Stimulated activated naive CD8-positive, alpha-beta T cell treated with anti-CD3 and anti-CD28 coated beads, Interleukin-15, Interleukin-2, amounts not matched to agents 100 ng/mL and 50 ng/mL, for 24 hours (primary cell): Measurements from ENCODE around the gene ERCC6L2.

Source experiments
- H3K27ac Mint-ChIP-seq: one replicate; pipeline ENCODE4 v1.8.0; 2021; ENCODE audit warnings: mild to moderate bottlenecking, mixed read lengths
- H3K27me3 Mint-ChIP-seq: one replicate; pipeline ENCODE4 v1.8.0; 2021; ENCODE audit warnings: mixed read lengths
- H3K36me3 Mint-ChIP-seq: one replicate; pipeline ENCODE4 v1.8.0; 2021; ENCODE audit warnings: low read depth, mixed read lengths
- H3K4me1 Mint-ChIP-seq: one replicate; pipeline ENCODE4 v1.8.0; 2021; ENCODE audit warnings: low read depth, mixed read lengths
- H3K4me3 Mint-ChIP-seq: one replicate; pipeline ENCODE4 v1.8.0; 2021; ENCODE audit warnings: mild to moderate bottlenecking, mixed read lengths
- H3K9me3 Mint-ChIP-seq: one replicate; pipeline ENCODE4 v1.8.0; 2021; ENCODE audit warnings: mixed read lengths

Gene ERCC6L2

DNA sequence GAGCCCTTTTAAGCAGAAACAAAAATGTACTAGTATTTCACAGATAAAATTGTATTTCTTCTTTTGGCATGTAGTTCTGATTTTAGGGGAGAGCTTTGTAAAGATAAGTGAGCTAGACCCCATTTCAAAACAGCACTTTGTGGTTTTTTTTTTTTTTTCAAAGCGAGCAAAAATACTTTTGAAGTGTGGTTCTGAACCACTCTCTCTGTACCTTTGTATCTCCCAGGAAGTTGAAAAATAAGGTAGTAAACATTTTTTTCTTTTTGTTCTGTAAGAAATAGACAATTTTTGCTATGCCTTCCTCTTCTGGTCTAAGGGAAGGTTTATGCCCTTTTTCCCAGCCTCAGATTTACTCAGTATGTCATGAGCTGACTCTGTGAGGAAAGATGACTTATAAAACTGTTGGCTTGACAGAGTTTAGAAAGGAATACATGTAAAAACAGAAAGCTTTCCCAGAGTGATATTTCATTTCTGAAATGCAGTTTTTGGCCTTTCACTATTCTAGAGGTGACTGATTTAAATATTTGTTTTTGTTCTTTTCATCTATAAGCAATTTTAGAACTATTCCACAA, 12.5 kb downstream of the ERCC6L2 start:
- no peaks in the 10 kb centered on the region for H3K27me3 Mint-ChIP-seq
- H3K4me3 Mint-ChIP-seq, result peak overlapping the region; percentile 6
- H3K27ac Mint-ChIP-seq, result peak overlapping the region; percentile 50
- H3K4me1 Mint-ChIP-seq, result peaks cover 82% of the 10 kb centered on the region
- H3K9me3 Mint-ChIP-seq, result no peaks in the 10 kb centered on the region
- H3K36me3 Mint-ChIP-seq, result peaks cover 64% of the 10 kb centered on the region

DNA sequence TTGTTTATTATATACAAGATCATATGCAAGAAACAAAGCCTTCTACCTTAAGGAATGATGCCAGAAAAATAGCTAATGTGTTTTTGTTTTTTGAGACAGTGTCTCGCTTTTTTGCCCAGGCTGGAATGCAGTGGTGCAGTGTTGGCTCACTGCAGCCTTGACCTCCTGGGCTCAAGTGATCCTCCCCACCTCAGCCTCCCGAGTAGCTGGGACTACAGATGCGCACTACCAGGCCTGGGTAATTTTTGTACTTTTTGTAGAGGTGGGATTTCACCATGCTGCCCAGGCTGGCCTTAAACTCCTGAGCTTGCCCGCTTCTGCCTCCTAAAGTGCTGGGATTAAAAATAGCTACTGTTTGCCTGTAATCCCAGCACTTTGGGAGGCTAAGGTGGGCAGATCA, 15.1 kb downstream of the ERCC6L2 start:
- Mint-ChIP-seq H3K4me1 (peaks cover 72% of the 10 kb centered on the region), H3K4me3 (no peak overlapping the region), H3K36me3 (peaks cover 52% of the 10 kb centered on the region), H3K27me3 (no peaks in the 10 kb centered on the region), H3K9me3 (no peaks in the 10 kb centered on the region), H3K27ac (no peak overlapping the region)

DNA sequence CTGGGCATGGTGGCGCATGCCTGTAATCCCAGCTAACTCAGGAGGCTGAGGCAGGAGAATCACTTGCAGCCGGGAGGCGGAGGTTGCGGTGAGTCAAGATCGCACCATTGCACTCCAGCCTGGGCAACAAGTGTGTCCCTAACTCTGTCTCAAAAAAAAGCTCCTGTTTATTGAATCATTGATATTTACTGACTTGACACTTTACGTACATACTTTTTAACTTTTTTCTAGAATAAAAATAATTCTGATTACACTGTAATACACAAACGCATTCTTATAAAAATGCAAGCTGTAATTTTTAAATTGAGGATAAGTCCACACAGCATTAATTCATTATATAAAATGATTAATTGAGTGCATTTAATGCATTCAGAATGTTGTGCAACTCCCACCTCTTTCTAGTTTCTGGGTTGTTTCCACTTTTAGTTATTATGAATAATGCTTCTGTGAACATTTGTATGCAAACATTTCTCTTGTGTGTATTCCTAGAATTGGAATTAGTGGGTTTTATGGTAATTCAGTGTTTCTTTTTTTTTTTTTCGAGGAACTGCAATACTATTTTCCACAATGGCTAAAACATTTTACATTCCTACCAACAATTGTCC, 15.7 kb downstream of the ERCC6L2 start:
- Mint-ChIP-seq H3K27ac (peak overlapping the region; percentile 36), H3K9me3 (peaks cover 4% of the 10 kb centered on the region), H3K27me3 (no peaks in the 10 kb centered on the region), H3K4me1 (peaks cover 71% of the 10 kb centered on the region), H3K36me3 (peaks cover 53% of the 10 kb centered on the region), H3K4me3 (peak overlapping the region; percentile 30)

DNA sequence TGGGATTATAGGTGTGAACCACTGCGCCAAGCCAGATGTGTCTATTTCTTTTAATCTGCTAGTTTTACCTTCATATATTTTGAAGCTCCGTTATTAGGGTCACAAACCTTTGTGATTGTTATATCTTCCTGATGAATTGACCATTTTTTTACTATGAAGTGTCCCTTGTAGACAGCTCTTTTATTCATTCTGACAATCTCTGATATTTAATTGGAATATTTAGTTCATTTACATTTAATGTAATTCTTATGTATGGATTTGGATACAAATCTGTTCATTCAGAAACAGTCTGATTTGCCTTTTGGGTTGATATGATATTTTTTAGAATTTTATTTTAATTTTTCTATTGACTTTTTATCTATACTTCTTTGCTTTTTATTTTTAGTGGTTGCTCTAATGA, 17.2 kb downstream of the ERCC6L2 start:
- Mint-ChIP-seq H3K4me1 (peaks cover 71% of the 10 kb centered on the region), H3K9me3 (peaks cover 6% of the 10 kb centered on the region), H3K4me3 (no peak overlapping the region), H3K27me3 (no peaks in the 10 kb centered on the region), H3K27ac (no peak overlapping the region), H3K36me3 (peaks cover 50% of the 10 kb centered on the region)

DNA sequence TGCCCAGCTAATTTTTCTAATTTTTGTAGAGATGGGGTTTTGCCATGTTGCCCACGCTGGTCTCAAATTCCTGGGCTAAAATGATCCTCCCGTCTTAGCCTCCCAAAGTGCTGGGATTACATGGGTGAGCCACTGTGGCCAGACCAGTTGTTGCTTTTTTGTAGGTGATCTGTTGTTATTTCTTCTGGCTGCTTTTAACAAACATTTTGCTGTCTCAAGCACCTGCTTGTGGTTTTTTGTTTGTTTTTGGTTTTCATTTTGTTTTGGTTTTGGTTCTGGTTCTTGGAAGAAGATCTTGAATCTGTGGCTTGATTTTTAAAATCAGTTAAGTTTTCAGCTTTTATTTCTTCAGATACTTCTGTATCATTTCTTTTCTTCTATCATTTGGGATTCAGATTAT, 21.1 kb downstream of the ERCC6L2 start:
- Mint-ChIP-seq H3K27ac (peak overlapping the region; percentile 47), H3K4me1 (peaks cover 48% of the 10 kb centered on the region), H3K4me3 (no peak overlapping the region), H3K36me3 (peaks cover 57% of the 10 kb centered on the region), H3K9me3 (peaks cover 6% of the 10 kb centered on the region), H3K27me3 (no peaks in the 10 kb centered on the region)

DNA sequence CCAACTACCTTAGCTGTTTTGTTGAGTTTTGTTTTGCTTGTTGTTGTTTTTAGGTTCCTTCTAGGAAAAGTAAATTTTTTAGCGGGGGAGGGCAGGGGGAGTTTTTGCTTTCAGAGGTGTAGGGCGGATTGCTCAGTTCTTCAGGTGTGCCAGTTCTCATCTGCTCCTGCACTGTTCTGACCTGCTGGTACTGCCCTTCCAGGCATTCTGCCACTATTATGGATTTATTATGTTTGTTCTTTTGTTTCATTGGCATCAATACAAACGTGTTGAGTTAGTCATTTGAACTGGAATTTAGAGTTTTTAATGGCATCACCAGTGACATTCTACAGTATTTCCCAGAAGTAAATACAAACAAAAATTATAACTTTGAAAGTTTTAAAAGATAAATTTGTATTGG, 26.0 kb downstream of the ERCC6L2 start:
- Mint-ChIP-seq H3K9me3 (no peaks in the 10 kb centered on the region), H3K27me3 (no peaks in the 10 kb centered on the region), H3K27ac (no peak overlapping the region), H3K4me3 (no peak overlapping the region), H3K4me1 (peaks cover 24% of the 10 kb centered on the region), H3K36me3 (peaks cover 48% of the 10 kb centered on the region)

DNA sequence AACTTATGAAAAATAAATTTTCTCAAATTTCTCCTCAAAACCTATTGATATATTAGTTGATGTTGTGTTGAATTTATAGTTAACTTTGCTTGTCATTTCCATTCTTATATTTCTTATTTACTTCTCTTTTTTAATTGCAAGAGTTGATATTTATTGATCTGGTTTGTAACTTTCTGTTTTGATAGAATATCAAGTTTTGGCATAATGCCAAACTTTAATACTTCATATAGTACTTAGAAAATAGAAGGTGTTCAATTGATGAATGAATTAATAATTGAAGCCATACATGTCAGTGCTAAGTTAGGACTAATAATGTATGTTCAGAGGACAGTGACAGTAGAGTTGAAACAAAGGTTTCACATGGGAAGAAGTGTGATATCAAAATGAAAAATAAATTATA, 27.9 kb downstream of the ERCC6L2 start:
- Mint-ChIP-seq H3K4me3 (no peak overlapping the region), H3K36me3 (peaks cover 53% of the 10 kb centered on the region), H3K27ac (no peak overlapping the region), H3K27me3 (no peaks in the 10 kb centered on the region), H3K4me1 (peaks cover 14% of the 10 kb centered on the region), H3K9me3 (no peaks in the 10 kb centered on the region)

DNA sequence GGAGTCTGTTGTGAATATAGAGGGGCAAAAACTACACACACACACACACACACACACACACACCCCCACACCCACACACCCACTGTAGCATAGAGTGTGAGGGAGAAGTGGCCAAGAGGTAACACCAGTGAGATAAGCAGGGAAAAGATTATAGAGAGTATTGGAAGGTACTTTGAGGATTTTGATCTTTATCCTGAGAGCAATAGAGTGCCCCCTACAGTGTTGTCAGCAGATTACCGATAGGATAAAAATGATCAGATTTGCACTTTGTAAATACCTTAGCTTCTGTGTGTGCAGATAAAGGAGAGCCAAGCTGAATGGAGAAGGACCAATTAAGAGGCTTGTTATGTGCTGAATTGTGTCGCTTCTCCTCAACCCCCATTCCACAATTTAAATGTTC, 32.3 kb downstream of the ERCC6L2 start:
- Mint-ChIP-seq H3K4me1 (peaks cover 17% of the 10 kb centered on the region), H3K4me3 (no peak overlapping the region), H3K27ac (no peak overlapping the region), H3K36me3 (peaks cover 55% of the 10 kb centered on the region), H3K27me3 (no peaks in the 10 kb centered on the region), H3K9me3 (no peaks in the 10 kb centered on the region)

DNA sequence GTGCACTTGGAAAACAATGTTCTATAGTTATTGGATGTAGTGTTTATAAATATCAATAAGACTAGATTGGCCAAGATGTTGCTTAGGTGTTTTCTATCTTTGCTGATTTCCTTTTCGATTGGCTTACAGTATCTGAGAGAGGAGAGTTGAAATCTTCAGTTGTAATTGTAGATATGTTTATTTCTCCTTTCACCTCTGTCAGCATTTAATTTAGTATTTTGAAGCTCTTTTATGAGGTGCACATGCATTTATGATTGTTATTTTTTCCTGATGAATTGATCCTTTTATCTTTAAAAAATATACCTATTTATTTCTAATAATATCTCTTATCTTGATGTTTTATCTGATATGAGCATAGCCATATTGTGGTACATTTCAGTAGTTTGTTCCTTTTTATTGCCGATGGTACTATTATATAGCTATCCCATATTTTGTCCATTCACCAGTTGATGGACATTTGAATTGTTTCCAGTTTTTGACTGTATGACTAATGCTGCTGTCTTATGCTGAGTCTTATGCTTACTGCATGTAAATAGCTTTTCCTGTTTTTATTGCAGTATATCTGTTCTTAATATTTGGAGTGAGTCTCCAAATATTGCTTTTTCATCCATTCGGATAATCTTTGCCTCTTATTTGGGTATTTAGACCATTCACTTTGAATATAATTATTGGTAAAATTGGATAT, 34.7 kb downstream of the ERCC6L2 start:
- Mint-ChIP-seq H3K27ac (no peak overlapping the region), H3K4me3 (no peak overlapping the region), H3K36me3 (peaks cover 62% of the 10 kb centered on the region), H3K27me3 (no peaks in the 10 kb centered on the region), H3K9me3 (no peaks in the 10 kb centered on the region), H3K4me1 (peaks cover 21% of the 10 kb centered on the region)

DNA sequence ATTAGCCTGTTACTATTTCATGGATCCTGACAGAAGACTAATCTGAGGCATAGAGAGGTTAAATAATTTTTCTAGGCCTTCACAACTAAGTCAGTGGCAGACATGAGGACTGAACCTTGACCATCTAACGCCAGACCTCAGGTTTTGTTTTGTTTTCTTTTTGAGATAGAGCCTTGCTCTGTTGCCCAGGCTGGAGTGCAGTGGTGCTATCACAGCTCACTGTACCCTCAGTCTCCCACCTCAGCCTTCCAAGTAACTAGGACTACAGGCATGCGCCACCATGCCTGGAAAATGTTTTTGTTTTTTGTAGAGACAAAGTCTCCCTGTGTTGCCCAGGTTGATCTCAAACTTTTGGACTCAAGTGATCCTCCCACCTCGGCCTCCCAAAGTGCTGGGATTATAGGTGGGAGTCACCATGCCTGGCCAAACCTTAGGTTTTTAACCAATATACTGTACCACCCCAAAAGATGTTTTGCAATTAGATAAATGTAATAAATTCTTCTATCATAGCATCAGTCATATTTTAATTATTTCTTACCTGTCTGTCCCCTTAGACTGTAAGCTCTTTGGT, 35.4 kb downstream of the ERCC6L2 start:
- Mint-ChIP-seq H3K27ac (no peak overlapping the region), H3K36me3 (peaks cover 58% of the 10 kb centered on the region), H3K4me1 (peaks cover 21% of the 10 kb centered on the region), H3K9me3 (no peaks in the 10 kb centered on the region), H3K27me3 (no peaks in the 10 kb centered on the region), H3K4me3 (no peak overlapping the region)

DNA sequence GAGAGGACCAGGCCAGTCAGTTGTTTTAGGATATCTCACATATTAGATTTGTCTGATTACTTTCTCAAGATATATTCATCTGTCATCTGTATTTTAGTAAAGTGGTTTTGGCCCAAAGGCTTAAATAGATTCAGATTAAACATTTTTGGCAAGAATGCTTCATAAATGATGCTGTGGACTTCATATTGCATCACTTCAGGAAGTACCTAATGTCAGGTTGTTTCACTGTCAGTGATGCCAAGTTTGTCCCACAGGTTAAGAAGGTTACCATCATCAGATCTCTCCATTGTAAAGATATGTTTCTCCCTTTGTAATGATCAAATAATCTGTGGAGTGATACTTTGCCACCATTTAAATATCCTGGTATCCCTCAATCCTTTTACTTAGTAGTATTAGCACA, 37.3 kb downstream of the ERCC6L2 start:
- peaks cover 21% of the 10 kb centered on the region for H3K4me1 Mint-ChIP-seq
- H3K27me3 Mint-ChIP-seq, result no peaks in the 10 kb centered on the region
- H3K4me3 Mint-ChIP-seq, result no peak overlapping the region
- H3K9me3 Mint-ChIP-seq, result no peaks in the 10 kb centered on the region
- no peak overlapping the region for H3K27ac Mint-ChIP-seq
- H3K36me3 Mint-ChIP-seq, result peaks cover 69% of the 10 kb centered on the region

DNA sequence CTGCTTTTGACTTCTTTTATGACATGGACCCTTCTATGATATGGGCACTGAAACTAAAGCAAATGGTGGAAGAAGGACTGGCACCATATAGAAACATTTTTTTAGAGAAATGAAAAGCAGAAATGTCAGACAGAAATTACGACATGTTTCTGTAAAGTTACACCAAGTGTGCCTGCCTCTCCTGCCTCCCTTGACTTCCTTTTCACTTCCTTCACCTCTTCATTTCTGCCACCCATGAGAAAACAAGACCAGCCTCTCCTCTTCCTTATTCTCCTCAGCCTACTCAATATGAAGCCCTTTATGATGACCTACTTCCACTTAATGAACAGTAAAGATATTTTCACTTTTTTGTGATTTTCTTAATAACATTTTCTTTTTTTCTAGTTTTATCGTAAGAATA, 44.5 kb downstream of the ERCC6L2 start:
- Mint-ChIP-seq H3K27ac (no peak overlapping the region), H3K36me3 (peaks cover 58% of the 10 kb centered on the region), H3K9me3 (no peaks in the 10 kb centered on the region), H3K4me3 (no peak overlapping the region), H3K4me1 (no peaks in the 10 kb centered on the region), H3K27me3 (no peaks in the 10 kb centered on the region)

DNA sequence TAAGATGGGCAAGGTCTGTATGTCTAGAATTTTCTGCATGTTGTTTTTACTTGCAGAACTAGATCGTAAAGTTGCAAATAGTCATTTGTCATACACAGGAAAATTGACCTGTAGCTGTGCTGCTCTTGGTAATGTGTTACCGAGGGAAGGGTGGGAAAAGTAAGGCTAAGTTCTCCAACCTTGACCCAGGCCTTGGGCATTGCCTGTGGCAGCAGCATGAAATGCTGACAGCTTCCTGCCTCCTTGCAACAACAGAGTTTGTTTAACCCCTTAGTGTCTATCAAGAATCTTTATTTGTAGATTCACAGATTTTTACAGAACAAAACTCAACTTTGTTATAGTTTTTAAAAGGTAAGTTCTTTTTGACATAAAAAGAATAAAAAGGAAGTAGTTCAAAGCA, 48.3 kb downstream of the ERCC6L2 start:
- no peak overlapping the region for H3K4me3 Mint-ChIP-seq
- H3K36me3 Mint-ChIP-seq, result peaks cover 62% of the 10 kb centered on the region
- H3K4me1 Mint-ChIP-seq, result peaks cover 5% of the 10 kb centered on the region
- H3K27ac Mint-ChIP-seq, result no peak overlapping the region
- no peaks in the 10 kb centered on the region for H3K9me3 Mint-ChIP-seq
- H3K27me3 Mint-ChIP-seq, result no peaks in the 10 kb centered on the region

DNA sequence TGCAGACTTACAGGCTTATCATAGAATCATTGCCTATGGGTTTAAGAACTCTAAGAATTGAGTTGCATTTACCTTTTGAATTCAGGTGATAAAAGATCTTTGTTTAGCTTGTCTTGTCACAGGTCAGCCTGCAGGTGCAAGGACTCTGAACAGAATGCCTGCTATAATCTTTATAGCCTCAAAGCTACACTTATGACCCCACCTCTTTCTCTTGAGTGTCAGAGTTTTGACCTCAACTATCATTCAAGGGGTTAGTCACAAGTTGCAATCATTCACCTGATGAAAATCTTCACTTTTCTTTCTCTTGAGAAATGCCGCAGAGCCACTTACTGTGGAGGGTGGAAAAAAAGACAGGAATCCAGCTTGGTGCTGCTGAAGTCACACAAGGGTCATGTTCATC, 49.5 kb downstream of the ERCC6L2 start:
- Mint-ChIP-seq H3K4me3 (no peak overlapping the region), H3K4me1 (peaks cover 5% of the 10 kb centered on the region), H3K27ac (no peak overlapping the region), H3K36me3 (peaks cover 60% of the 10 kb centered on the region), H3K27me3 (no peaks in the 10 kb centered on the region), H3K9me3 (no peaks in the 10 kb centered on the region)

DNA sequence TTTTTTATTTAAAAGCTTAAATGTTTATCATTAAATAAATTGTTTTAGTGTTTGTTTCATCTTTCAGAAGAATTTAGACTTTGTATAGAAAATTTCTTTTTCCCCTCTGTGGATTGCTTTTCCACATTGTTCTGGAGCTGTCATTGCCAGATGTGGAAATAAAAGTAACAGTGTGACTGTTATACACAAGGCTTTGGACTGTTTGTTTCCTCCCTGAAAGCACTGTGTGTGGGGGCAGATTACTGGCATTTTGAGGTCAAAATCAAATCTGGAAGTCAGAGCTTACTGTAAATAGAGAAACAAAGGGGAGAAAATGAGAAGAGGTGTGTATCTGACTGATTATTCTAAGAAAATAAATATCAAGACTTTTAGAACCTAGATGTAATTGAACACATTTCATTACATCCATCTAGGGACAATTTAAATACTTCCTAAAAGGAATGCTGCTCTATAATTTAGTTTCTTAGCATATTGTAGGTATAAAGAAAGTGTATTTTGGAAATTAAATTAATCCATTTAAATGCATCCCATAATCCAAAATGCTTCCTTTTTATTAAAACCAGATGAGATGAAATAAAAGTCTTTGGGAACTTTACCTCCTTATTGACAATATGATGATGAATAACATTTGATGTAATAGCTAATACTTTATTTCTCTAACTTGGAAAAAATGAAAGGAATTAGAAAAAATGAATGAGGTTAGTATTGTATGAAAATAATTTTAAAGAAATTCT, 51.9 kb downstream of the ERCC6L2 start:
- Mint-ChIP-seq H3K27ac (no peak overlapping the region), H3K36me3 (peaks cover 73% of the 10 kb centered on the region), H3K9me3 (no peaks in the 10 kb centered on the region), H3K27me3 (no peaks in the 10 kb centered on the region), H3K4me3 (no peak overlapping the region), H3K4me1 (peaks cover 5% of the 10 kb centered on the region)
